BJ (cell line): ENCODE measurements around the gene RASSF5. TPM values are rescaled to one million over a fixed set of nuclear protein-coding genes. Genes with fewer than 3 reads are reported as not detected.

Experiments used
- CTCF ChIA-PET: fragments of 350-600 bp; formaldehyde crosslinking; extraction: SDS; loops from one replicate; lab custom pipeline; 2021; ENCODE audit warnings: antibody characterized with exemption, inconsistent platforms; lab: Yijun Ruan, JAX
- POLR2A ChIA-PET: fragments of 300-600 bp; sonication (Branson Sonifier 250); formaldehyde crosslinking; extraction: SDS; loops from one replicate; lab custom pipeline; 2021; ENCODE audit warnings: antibody characterized with exemption; lab: Charles Lee
- DNase-seq: peaks from one replicate; pipeline ENCODE4 v3.0.0-alpha.2; 2011; ENCODE audit warnings: low read depth
- H3K27me3 ChIP-seq: 2 replicates; pipeline ENCODE4 v1.6.0; 2011; ENCODE audit warnings: low read length; ENCODE audit not compliant: control insufficient read depth, insufficient read depth
- H3K36me3 ChIP-seq: 2 replicates; pipeline ENCODE4 v1.5.1; 2011; ENCODE audit warnings: low read length; ENCODE audit not compliant: control insufficient read depth, insufficient read depth
- H3K4me3 ChIP-seq: 2 replicates; pipeline ENCODE4 v1.5.1; 2011; ENCODE audit warnings: low read depth, mild to moderate bottlenecking, control low read depth, low read length
- polyA plus RNA-seq: library from polyadenylated mRNA; depleted of rRNA; stranded (reverse); fragments of >200 nt; gene quantifications from 2 replicates; pipeline ENCODE4 v1.2.3, GENCODE V29; 2011
- TF ChIP-seq, protein P1 (sequence below): IDR thresholded peaks from 2 replicates; pipeline ENCODE4 v1.5.1; 2011; ENCODE audit warnings: low read depth, mild to moderate bottlenecking, control low read depth, inconsistent platforms, low read length, moderate library complexity; ENCODE audit not compliant: insufficient read depth

RASSF5 gene
- polyA plus RNA-seq, 1 experiment = 2.1 TPM

DNA sequence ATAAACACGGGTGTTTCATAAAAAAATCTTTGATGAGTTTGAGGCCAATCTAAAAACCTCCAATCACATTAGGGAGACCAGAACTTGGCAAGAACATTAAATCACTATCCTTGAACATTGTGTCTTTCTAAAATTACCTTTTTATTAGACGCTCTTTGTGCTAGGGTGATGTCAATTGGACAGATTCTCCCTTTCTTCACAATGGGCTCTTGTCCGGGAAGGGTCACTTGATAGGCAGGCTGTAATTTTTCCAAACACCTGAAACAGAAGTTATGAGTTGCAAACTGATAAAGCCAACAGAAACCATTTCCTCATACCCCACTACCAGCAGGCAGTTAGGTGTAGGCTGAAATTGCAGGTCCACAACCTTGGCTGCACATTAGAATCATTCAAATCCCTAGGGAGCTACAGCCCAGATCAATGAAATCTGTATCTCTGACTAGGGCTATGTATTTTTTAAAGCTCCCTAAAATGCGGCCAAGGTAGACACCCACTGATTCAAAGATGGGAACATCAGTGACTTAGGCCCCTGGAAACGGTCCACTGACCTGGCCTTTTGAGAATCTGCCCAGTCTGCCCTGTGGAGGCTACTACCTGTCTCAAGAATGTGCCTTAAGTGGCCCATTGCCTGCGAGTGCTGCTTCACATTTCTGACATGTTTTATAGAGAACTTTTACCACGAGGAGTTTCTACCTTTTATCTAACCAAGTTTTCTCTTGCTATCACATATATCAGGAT, 88.4 kb downstream of the RASSF5 start:
- peaks cover 18% of the 10 kb centered on the region for H3K36me3 ChIP-seq

DNA sequence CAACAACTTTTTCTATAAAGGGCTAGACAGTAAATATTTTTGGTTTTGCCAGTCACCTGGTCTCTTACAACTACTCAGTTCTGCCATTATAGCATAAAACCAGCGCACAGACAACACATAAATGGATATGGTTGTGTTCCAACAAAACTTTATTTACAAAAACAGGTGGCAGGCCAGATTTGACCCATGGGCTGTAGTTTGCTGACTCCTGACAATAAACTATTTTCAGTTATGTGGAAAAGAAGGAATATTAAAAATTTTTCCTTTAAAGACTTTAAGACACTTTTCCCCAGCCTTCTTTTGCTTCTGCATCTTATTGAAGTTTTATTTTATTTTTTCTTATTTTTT, 89.0 kb downstream of the RASSF5 start:
- Histone ChIP-seq H3K36me3 (peaks cover 18% of the 10 kb centered on the region), H3K4me3 (no peak overlapping the region), H3K27me3 (no peaks in the 10 kb centered on the region)
- CTCF ChIA-PET = interaction anchor here (0.9 kb wide), 1 partner anchor 51 kb away, joined by 4 read pairs; no protein-coding TSS in a partner anchor
- TF ChIP-seq, protein P1, sequence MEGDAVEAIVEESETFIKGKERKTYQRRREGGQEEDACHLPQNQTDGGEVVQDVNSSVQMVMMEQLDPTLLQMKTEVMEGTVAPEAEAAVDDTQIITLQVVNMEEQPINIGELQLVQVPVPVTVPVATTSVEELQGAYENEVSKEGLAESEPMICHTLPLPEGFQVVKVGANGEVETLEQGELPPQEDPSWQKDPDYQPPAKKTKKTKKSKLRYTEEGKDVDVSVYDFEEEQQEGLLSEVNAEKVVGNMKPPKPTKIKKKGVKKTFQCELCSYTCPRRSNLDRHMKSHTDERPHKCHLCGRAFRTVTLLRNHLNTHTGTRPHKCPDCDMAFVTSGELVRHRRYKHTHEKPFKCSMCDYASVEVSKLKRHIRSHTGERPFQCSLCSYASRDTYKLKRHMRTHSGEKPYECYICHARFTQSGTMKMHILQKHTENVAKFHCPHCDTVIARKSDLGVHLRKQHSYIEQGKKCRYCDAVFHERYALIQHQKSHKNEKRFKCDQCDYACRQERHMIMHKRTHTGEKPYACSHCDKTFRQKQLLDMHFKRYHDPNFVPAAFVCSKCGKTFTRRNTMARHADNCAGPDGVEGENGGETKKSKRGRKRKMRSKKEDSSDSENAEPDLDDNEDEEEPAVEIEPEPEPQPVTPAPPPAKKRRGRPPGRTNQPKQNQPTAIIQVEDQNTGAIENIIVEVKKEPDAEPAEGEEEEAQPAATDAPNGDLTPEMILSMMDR = no peak
- POLR2A ChIA-PET = no interaction called here
- DNase-seq = no peak

More for the DNA sequence above, 88.4 kb downstream of the RASSF5 start:
- no peak for DNase-seq
- TF ChIP-seq, protein P1 = no peak
- POLR2A ChIA-PET = no interaction called here
- H3K4me3 ChIP-seq = no peak overlapping the region
- no peaks in the 10 kb centered on the region for H3K27me3 ChIP-seq
- CTCF ChIA-PET = interaction anchor here (0.9 to 2.8 kb wide), 2 partner anchors 12 to 51 kb away, joined by 4 to 10 read pairs; no protein-coding TSS in a partner anchor

DNA sequence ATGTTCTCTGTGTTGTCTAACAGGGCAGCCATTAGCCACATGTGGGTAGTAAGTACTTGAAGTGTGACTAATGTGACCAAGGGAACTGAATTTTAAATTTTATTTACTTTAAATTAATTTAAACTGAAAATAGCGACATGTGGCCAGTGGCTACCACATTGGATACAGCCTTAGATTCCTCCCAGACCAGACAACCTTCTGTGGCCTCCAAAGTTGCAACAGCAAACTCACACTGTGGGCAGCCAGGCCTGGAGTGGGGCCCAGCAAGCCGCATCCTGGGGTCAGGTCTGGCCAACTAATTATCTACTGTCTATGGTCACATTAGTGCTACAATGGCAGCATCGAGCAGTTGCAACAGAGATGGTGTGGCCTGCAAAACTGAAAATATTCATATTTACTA, 93.2 kb downstream of the RASSF5 start:
- TF ChIP-seq, protein P1 = no peak
- Histone ChIP-seq H3K36me3 (peaks cover 20% of the 10 kb centered on the region), H3K27me3 (no peaks in the 10 kb centered on the region), H3K4me3 (no peak overlapping the region)
- ChIA-PET POLR2A (no interaction called here), CTCF (interaction anchor here (0.6 to 1.4 kb wide), 3 partner anchors 8 to 21 kb away, joined by 3 to 4 read pairs (median 3); no protein-coding TSS in a partner anchor)
- DNase-seq = no peak

DNA sequence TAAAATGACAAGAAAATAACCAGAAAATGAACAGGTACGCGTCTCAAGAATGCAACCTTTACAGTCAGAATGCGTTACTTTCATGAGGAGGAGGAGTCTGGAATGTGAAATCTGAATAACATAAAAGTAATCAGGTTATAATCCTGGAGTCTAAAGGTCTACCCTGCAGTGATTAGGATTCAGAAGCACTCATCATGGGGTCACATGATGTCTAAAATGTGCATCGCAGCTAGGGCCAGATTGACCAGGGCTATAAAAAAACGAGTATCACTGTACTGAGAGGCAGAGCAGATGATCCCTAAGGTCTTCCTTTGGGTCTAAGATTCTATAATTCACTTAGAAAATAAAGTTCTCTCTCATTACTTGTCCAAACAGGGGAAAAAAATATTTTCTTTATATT, 97.5 kb downstream of the RASSF5 start:
- Histone ChIP-seq H3K4me3 (no peak overlapping the region), H3K27me3 (no peaks in the 10 kb centered on the region), H3K36me3 (peaks cover 14% of the 10 kb centered on the region)
- TF ChIP-seq, protein P1 = no peak
- no peak for DNase-seq
- POLR2A ChIA-PET = no interaction called here
- CTCF ChIA-PET = interaction anchor here (1.2 kb wide), 1 partner anchor 63 kb away, joined by 3 read pairs; no protein-coding TSS in a partner anchor

DNA sequence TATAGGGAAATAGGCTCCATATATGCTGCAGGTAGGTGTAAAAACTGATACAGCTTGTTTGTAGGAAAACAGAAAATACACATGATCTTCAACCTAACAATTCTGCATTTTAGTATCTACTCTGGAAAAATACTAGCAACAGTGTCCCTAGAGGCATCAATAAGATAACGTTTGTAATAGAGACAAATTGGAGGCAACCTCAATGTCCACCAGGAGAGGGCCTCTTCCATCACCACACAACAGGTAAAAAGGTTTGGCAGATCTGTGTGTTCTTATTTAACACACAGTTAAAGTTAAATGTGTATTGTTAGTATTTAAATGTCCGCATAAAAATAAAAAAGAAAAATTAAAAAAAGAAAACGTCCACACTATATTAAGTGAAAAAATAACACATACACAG, 99.5 kb downstream of the RASSF5 start:
- peaks cover 10% of the 10 kb centered on the region for H3K36me3 ChIP-seq
- POLR2A ChIA-PET = no interaction called here
- CTCF ChIA-PET = interaction anchor here (0.8 to 2.4 kb wide), 5 partner anchors 9 to 304 kb away, joined by 3 to 22 read pairs (median 4); no protein-coding TSS in a partner anchor
- DNase-seq = no peak
- no peak overlapping the region for H3K4me3 ChIP-seq
- no peaks in the 10 kb centered on the region for H3K27me3 ChIP-seq
- TF ChIP-seq, protein P1 = peak; percentile 51
